ENCODE results near the gene VAPB.
"Not testable (repeated sequence)": the region's sequence is repeated elsewhere in the genome, so short reads cannot be mapped to it uniquely, and the experiment has no call there.

The VAPB gene

DNA sequence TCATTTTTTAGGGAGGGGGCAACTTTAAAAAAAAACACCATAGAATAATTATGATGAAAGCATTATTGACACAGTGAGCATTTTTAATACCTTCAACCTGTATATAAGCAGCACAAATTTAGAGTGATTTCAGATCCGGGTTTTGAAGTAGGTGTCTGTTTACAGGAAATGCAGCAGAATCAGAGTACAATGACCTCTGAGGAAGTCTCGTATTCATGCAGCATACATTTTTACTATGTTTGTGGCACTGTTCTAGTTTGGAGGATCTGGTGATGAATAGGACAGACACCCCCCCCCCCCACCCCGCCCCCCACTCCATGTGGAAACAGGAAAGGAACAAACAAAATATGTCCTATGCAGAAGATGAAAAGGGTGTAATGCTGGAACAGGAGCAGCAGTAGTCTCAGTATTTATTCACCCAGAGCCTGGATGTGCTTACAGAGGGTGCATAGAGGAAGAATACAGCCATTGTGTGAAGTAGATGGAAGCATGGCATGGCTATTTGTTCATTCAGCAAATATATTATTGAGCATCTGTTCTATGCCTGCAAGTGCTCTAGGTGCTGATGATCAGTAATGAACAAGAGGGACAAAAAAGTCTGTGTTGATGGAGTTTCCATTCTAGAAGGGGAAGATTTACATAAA is 19.7 kb downstream of the VAPB start:
- no peak for DNase-seq

DNA sequence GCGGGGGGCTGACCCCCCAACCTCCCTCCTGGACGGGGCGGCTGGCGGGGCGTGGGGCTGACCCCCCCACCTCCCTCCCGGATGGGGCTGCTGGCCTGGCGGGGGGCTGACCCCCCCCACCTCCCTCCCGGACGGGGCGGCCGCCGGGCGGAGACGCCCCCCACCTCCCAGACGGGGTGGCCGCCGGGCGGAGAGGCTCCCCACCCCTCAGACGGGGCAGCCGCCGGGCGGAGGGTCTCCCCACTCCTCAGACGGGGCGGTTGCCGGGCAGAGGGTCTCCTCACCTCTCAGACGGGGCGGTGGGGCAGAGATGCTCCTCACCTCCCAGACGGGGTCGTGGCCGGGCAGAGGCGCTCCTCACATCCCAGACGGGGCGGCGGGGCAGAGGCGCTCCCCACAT is 25.2 kb downstream of the VAPB start:
- not testable (repeated sequence) for DNase-seq

GRCh38 chr20:58414786-58415185 is 25.8 kb downstream of the VAPB start:
- DNase-seq: not testable (repeated sequence)

GRCh38 chr20:58416057-58416456 is 27.0 kb downstream of the VAPB start:
- no peak for DNase-seq

GRCh38 chr20:58416835-58417234 is 27.8 kb downstream of the VAPB start:
- DNase-seq: no peak

DNA sequence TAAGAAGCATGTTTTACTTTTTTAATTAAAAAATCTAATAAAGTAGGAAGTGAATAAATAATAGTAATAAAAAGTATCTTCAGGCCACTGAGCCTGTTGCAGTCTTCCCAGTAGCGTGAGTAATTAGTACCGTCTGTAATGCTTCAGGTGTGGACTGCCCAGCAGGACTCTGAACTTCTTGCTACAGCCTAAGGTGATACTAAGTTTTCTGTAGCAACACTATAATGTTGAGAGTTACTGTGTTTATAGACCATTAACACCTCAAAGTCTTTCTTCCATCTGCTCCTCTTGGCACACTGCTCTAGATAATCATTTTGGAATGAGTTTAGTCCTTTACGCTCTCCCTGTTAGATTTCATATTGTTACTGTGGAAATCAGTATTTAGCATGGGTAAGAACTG is 28.4 kb downstream of the VAPB start:
- DNase-seq: no peak

- no peak for DNase-seq
Observed at GRCh38 chr20:58418949-58419748, 30.1 kb downstream of the VAPB start.

- DNase-seq: no peak
Observed at GRCh38 chr20:58420798-58421496, 31.9 kb downstream of the VAPB start.

- DNase-seq: no peak
Observed at GRCh38 chr20:58421497-58421850, 32.4 kb downstream of the VAPB start.

- DNase-seq: no peak
Observed at GRCh38 chr20:58424218-58424969, 35.4 kb downstream of the VAPB start.

- not testable (repeated sequence) for DNase-seq
Observed at GRCh38 chr20:58427571-58427970, 38.5 kb downstream of the VAPB start.

GRCh38 chr20:58428364-58428763 is 39.3 kb downstream of the VAPB start:
- DNase-seq: no peak

- no peak for DNase-seq
Observed at GRCh38 chr20:58429303-58429702, 40.3 kb downstream of the VAPB start.

DNA sequence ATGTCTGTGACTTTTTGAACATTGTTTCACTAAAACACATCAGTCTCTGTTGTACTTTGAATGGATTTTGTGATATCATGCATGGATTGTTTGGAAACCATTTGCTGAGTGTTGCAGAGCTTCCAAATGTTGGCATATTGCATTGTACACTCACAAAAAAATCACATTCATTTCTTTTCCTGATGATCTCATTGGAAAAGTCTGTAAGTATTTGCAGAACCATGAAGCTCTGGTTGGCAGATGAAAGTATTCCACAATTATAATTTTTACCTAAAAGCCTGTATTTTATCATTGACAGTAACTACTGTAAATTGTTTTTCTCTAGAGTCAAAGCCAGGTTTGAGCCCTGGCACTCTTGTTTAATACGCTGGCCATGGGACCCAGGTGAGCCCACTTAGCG is 42.1 kb downstream of the VAPB start:
- no peak for DNase-seq

- no peak for DNase-seq
Observed at GRCh38 chr20:58432186-58432954, 43.3 kb downstream of the VAPB start.

DNA sequence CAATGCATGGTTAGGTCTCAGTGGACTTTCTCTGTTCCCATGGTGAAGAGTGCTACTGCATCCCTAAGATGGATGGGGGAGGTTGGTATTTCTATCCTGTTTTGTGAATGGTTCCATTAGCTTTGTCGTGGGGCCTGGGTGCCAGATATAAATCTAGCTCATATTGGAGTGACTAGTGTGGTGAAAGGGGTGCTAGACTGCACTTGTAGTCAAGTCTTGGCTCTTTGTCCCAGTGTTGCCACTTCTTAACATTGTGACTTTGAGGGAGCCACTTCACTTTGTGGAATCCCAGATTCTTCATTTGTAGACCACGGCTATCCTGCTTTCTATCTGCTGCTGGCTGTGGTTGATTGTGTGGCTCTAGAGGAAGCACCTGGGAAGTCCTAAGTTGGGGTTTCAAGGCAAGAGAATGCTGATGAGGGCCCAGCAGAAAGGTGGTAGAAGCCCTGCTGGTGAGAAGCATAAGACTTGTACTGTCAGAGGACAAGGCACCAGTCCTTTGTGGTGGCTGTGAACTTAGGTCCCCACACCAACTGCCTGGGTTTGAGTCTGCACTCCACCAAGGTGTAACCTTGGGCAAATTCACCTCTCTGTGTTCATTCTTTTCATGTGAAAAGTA is 44.1 kb downstream of the VAPB start:
- DNase-seq: no peak

GRCh38 chr20:58433759-58434158 is 44.7 kb downstream of the VAPB start:
- DNase-seq: no peak

DNA sequence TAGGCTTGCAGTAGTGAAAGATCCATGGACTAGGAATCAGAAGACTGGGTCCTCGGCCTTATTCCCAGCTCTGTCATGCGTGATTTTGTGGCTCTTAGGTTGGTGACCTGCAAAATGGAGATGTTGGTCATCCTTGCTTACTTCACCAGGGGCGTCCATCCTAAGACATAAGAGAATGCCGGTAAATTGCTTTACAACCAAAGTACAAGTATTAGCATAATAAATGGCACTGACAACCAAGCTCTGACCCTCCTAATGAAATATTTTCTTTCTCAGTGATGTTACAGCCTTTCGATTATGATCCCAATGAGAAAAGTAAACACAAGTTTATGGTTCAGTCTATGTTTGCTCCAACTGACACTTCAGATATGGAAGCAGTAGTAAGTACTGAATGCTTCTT is 45.3 kb downstream of the VAPB start:
- no peak for DNase-seq

GRCh38 chr20:58435237-58435636 is 46.2 kb downstream of the VAPB start:
- DNase-seq: no peak

DNA sequence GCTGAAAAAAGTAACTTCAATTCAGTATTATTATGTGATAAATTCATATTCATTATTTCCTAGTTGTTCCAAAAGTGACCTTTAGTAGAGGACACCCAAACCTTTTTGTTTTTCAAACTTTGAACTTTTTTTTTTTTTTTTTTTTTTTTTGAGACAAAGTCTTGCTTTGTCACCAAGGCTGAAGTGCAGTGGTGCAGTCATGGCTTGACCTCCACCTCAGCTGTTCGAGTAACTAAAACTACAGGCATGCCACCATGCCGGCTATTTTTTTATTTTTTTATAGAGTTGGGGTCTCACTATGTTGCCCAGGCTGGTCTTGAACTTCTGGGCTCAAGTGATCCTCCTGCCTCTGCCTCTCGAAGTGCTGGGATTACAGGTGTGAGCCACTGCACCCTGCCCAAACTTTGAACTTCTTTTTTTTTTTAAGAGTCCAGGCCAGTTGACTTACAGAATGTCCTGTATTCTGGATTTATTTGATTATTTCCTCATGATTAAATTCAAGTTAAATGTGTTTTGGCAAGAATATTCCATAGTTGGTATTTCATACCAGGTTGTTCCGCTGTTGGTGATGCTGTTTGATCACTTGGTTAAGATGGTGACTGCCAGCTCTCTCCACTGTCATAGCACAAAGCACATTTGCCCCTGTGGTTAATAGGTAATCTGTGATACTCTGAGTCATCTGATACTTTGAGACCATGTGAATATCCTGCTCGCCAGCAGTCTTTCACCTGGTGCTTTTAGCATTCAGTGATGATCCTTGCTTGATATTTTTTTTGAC is 48.0 kb downstream of the VAPB start:
- no peak for DNase-seq

Measured in activated CD4-positive, alpha-beta T cell treated with anti-CD3 and anti-CD28 coated beads, Interleukin-2, amount 50 U/mL, for 4 hours (primary cell).